A172 (cell line): ENCODE measurements around the gene ITK. TPM values are rescaled to one million over a fixed set of nuclear protein-coding genes. Genes with fewer than 3 reads are reported as not detected.

Experiments
- DNase-seq: peaks from one replicate; pipeline ENCODE4 v3.0.0-alpha.2; 2015; ENCODE audit warnings: low spot score
- total RNA-seq: library from RNA; depleted of rRNA; stranded (reverse); fragments of >200 nt; shearing (Covaris generic); gene quantifications from 2 replicates; pipeline ENCODE4 v1.2.3, GENCODE V29; 2014

The ITK gene
- total RNA-seq, 1 experiment from 2014 or later: 0.19 TPM

DNA sequence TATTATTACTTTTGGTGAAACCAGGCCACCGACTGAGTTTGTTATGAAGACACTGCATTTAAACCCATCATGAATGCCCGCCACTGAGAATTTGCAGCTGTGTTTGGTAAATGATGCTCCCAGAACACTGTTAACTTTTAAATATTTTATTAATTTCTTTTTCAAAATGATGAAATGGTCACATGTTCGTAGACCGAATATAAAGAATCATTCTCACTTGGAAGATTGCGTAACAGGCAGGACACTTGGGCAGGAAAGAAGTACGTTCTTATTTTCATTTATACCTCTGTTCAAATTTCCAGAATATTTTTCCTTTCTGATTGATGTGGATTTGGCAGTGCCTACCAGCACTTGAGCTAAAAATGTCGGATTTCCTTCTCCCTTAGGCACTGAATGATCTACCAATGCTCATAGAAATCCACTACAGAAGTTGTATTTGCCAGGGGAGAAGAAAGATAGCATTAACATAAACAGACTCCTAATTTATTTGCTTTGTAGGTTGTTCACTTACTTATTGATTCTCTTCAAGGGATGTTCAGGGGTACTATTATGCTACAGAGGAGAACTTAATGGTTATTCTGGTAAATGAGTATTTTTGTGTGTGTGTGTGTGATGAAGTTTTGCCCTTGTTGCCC lies 99.1 kb downstream of the ITK start:
- DNase-seq: no peak

DNA sequence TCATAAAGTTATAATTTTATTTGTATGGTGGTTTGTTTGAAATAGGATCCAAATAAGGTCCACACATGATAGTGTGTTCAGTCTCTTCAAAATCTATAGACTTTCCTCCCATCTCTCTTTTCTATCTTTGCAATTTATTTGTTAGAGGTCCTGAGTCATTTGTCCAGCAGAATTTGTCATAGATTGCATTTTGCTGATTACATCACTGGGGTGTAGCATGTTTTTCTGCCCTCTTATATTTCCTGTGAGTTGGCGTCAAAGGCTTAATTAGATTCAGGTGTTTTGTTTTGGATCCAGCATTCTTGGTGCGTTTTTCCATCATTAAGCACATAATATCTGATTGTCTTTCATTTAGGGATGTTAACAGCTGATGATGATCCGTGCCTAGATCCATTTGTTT lies 100.3 kb downstream of the ITK start:
- peak; percentile 38 for DNase-seq

DNA sequence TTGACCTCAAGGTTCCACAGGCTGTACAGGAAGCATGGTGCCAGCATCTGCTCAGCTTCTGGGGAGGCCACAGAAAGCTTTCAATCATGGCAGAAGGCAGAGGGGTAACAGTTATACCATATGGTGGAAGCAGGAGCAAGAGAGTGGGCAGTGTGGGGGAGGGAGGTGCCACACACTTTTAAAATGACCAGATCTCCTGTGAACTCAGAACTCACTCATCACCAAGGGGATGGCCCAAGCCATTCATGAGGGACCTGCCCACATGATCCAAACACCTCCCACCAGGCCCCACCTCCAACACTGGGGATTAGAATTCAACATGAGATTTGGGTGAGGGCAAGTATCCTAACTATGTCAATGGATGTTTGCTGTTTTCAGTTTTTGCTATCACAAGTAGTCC lies 101.5 kb downstream of the ITK start:
- no peak for DNase-seq

DNA sequence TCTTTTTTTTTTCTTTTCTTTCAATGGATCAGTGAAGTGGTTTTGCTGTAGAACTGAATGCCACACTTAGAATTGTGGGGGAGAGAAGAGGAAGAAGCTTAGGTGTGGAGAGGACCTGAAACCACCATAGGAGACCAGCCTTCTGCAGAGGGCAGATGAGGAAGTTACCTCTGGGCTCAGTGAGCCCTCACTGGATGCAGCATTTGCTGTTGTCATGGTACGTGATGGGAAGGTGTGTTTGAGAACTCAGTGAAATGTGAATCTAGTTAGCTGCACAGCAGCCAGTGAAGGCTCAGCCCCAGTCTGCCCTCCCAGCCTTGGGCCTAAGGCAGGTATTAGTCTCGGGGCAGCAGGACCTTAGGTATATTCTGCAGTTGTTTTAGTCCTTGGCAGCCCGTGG lies 102.8 kb downstream of the ITK start:
- DNase-seq: no peak

DNA sequence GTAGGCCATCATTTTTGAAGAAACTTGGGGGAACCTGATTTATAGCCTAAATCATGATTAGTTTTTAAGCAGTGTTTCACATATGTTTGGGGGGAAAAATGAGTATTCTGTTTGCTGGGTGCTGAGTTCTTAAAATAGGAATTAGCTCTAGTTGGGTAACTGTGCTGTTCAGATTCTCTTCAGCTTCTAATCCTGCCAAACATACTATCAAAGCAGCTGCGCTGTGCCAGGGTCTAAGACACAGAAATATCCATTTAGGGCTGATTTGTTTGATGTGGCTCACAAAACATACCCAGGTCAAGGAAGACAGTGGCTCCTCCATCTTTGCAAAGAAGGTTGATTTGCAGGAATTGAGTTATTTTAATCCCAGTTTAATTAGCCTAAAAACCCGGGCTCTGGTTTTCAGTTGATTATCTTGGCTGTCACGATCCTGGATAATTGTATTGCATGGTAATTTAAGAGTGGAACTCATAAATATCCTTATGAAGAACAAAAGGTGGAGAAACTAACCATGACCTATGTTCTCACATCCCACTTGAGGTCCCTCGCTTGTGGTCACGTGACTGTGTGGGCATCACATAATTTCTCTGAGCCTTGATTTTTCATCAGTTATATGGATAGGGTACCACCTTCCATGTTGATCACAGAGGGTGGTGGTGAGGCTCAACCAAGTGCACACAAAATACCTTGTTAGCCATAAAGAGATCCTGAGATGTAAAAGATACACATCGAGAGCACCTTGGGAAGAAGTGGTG lies 104.0 kb downstream of the ITK start:
- no peak for DNase-seq

DNA sequence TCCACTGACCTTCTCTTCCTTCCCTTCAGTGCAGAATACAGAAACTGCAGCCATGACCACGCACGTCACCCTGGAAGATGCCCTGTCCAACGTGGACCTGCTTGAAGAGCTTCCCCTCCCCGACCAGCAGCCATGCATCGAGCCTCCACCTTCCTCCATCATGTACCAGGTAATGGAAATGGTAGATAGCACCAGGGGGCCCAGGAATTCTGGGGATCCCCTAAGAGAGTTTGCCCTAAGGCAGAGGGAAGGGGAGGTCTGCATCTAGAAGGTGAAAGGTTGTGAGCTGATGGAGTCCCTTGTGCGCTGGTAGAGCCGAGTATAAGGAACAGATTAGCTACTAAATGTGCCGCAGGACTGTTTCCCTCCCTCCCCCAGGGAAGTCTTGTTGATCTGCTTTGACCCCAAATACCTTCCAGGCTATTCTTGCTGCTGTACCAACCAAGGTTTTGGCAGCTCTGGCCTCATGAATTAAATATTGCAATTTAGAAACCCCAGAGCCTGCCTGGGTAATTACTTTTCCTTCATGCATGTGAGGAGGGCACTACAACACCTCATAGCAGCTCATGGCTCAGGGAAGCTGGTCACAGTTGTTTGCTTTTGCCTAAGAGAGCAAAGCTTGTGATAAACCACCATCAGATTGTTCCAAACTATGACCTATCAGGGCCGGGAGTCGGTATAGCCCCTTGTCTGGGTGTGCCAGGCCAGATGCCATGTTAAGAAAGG lies 104.8 kb downstream of the ITK start:
- no peak for DNase-seq

DNA sequence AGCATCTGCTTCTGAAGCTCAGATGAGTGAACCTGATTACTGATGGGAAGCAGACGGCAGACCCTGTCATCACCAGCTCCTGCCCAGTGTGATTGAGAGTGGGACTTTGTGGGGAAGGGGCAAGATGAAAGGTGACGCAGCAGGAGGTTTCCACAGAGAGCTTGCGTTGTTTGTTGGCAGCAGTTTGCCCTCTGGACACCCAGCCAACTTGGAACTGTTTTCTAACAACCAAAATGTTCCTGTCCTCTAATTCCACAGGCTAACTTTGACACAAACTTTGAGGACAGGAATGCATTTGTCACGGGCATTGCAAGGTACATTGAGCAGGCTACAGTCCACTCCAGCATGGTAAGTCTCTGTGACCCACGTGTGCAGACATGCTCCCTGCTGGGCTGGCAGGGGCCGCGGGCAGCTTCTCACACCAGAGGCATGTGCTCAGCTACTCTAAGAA lies 106.1 kb downstream of the ITK start:
- DNase-seq: no peak

DNA sequence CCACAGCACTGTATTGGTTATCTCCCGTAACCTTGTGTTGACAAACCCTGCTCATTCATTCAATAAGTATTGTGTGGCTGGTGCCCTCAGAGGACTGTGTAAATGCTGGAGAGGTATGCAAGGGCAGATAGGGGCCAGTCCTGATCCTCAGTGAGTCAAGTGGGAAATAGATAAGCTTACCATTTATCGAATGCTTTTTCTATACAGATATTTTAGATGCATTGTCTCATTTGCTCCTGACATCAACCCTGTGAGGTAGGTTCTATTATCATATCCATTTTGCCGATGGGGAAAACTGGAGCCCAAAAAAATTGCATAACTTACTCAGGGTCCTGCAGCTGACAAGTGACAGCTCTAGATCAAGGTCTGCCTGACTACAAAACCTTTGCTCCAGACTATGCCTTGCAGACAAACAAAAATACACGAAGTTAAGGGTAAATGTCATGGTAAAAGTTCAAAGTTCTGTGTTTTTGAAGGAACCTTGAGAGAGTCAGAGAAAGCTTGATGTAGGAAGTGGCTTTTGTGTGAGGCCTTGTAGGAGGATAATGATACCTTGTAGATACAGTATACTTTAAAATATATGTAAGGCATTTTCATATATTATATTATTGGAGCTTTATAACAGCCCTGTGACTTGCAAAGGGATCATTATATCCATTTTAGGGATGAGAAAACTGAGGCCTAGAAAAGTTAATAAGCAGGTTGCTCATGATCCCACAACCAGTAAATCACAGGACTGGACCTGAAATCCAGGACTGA lies 107.9 kb downstream of the ITK start:
- no peak for DNase-seq

DNA sequence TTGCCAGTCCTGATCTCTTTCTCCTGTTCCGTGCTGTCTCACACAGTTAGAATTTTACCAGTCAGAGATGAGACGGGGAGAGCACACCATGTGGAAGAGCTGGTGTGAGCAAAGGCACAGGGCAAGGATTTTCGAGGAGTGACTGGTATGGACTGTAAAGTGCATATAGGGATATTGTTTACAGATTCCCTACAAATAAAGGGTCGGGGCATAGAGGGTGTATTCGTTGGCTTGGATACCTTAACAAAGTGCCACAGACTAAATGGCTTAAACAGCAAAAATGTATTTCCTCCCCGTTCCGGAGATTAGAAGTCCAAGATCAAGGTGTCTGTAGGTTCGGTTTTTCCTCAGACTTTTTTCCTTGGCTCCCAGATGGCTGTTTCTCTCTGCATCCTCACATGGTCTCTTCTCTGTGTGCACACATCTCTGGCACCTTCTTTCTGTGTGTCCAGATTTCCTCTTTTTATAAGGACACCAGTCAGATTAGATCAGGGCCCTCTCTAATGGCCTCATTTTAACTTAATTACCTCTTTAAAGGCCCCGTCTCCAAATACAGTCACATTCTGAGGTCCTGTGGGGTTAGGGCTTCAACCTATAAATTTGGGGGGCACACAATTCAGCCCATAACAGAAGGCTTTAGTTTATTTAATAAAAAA lies 108.7 kb downstream of the ITK start:
- DNase-seq: no peak

DNA sequence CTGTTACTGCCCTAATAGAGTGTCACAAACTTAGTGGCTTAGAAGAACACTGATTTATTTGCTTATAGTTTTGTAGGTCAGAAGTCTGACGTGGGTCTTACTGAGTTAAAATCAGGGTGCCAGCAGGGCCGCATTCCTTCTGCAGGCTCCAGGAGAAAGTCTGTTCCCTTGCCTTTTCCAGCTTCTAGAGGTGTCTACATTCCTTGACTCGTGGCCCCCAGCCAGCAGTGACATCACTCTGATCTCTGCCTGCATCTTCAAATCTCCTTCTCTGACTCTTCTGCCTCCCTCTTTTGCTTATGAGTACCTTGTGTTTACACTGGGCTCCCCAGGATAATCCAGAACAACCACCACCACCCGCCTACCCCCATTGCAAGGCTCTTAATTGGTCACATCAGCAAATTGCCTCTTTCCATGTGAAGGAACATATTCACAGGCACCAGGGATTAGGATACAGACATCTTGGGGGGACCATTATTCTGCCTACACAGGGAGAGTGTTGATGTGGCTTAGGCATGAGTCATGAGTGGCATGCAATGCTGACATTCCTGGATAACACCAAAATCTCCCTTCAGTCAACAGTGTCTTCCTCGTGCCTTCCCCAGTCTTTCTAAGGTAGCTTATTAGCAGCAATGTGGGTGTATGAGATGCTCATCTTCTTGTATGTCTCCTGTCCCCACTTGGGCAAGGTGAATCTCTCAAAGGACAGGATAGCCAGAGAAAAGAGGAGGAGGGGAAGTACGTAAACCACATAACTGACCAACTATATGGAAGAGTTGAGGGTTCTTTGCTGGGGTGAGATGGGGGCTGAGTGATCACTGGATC lies 109.7 kb downstream of the ITK start:
- DNase-seq: peak; percentile 70

DNA sequence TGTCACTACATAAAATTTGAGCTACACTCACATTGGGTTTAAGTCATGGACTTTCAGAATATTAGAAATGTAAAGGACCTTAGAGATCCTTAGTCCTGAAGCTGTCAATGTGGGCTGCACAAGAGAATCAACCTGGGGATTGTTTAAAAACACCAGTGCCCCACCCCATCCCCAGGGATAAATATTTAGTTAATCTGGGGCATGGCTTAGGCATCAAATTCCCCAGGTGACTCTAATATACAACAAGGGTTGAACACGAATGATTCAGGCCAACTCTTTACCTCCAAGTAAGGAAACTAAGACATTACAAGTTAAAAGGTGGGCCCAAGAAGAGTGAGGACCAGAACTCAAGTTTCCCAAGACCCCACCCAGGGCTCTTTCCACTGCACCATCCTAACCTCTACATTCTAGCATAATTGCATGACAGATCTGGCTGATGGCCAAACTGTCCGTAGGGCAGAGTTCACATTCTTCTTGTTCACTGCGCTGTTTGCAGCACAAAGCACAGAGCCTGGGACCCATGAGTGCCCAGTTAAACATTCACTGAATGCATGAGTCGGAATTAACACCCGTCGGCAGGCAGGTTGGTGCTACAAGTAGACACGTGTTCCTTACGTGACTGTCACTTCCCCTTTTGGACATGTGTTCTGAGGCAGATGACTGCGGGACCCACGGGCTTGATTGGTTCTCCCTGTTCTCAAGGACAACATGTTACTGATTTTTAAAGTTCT lies 110.5 kb downstream of the ITK start:
- no peak for DNase-seq

DNA sequence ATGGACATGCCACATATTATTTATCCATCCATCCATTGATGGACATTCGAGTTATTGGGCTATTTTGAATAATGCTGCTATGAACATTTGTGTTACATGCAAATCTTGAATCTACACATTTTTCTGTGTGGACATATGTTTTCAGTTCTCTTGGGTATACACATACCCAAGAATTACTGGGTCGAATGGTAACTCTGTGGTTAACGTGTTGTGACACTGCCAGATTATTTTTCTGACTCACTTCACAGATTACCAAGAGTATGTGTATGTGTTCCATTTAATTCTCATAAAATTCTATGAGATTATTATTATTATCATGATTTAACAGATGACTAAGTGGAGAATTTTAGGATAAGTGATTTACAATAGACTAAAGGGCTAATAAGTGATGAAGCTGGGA lies 112.0 kb downstream of the ITK start:
- no peak for DNase-seq

DNA sequence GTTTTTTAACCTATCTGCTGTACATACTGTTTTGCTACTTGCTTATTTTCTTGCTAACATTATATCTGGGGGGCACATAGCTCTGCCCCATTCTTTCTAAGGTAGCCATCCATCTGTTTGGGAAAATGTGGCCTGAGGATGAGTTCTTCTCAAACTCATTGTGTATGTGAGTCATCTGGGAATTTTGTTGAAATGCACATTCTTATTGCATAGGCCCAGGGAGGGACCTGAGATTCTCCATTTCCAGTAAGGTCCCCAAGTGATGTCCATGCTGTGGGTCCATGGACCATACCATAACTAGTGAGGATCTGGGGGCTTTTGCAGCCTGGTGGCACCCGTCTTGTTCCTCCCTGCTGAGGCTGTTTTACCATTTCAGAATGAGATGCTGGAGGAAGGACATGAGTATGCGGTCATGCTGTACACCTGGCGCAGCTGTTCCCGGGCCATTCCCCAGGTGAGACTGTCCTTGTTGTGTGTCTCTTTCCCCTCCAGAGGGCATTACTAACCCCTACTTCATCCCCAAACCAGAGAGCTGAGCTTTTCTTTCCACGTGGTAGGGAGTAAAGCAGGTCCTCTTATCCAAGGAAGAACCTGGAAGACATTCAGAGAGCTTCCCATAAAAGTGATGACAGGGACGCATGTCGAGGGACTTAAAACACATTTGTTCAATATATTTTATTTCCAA lies 113.9 kb downstream of the ITK start:
- DNase-seq: no peak

DNA sequence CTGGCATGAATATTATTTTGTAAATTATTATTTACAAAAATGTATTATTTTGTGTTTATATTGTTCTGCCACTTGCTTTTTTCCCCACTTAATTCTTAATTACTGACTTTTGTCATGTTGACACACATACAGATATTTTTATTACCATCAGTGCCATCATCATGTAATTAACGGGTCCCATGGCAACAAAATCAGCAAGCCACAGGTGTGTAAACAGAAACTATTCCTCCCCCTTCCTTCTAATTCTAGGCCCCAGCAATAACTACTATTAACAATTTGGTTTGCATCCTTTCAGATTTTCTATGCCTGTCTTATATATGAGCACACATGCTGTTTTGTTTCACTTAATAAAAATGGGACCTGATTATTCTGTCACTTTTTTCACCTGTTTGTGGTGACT lies 114.6 kb downstream of the ITK start:
- DNase-seq: no peak

DNA sequence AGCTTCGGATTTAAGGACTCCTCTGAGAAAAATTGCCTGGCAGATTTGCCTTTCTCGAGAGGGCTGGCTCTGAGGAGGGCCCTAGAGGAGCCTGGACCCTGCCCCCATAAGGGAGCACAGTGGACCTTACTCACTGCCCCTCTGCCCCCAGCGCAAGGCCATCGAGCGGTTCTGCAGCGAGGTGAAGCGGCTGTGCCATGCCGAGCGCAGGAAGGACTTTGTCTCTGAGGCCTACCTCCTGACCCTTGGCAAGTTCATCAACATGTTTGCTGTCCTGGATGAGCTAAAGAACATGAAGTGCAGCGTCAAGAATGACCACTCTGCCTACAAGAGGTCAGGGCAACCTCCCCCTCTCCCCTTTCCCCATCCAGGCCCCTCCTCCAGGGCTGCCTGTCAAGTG lies 119.9 kb downstream of the ITK start:
- DNase-seq: no peak

DNA sequence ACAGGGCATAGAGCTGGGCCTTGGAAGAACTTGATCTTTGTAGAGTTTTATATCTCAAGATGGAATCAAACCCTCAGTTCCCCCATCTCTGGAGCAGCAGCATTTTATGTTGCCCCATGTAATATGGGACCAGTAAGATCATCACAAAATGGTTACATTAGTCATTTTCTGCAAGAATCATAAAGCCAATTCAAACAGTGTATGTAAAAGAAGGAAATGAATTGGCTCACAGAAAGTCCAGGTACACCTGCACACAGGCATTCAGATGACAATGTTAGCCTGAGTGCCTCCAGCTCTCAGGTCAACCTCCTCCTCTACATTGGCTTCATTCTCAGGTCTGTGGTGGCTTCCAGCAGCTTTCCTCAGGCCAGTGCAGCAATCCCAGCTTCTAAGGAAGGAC lies 120.4 kb downstream of the ITK start:
- no peak for DNase-seq

DNA sequence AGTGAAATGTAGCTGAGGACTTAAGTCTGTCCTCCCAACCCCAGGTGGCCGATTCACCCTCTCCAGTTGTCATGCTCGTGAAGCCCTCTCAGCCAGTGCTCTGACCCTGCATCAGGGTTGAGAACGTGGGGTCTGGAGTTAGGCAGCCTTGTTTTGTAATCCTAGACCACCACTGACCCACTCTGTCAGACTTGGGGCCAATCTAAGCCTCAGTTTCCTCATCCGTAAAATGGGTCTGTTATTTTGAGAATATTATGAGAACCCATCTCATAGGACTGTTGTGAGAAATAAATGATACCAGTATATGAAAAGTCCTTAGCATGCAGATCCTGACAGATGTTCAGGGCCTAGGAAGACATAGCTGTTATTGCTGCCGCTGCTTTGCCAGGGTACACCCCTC lies 122.4 kb downstream of the ITK start:
- no peak for DNase-seq

DNA sequence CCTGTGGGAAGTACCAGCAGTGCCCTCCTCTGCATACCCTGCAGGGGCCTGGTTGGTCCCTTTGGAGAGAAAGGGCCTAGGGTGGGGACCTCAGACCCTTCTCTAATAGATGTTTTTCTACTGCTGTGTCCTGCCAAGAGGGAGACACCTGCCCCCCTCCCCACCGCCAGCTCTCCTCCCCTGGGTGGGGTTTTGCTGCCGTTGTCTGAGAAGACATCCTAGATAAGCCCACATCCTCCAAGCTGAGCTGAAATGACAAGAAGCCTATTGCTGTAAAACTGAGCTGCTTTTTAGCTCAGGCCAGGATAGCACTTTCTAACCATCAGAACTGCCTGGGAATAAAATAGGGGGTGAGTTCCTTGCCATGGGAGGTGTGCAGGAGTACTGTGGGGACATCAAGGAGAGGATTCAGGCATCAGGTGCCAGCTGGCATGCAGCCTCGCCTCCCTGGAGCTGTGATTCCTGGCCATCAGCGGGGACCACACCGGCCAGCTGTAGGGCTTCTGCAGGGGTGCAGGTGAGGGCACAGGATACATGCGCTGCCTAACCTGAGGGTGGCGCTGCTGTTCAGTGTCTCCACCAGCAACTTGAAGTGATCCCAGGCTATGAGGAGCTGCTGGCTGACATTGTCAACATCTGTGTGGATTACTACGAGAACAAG lies 123.2 kb downstream of the ITK start:
- no peak for DNase-seq
